Gastrocnemius medialis (tissue), 4 donors: ENCODE results near the gene MYOM3.

Source experiments
- POLR2A ChIP-seq, 2 donors: fragments of 450-650 bp; IDR thresholded peaks; one replicate each; pipeline ENCODE4 v1.6.1; 2017; ENCODE audit warnings: antibody characterized with exemption in 2 of 2, mild to moderate bottlenecking in 2 of 2, moderate library complexity in 2 of 2
- TF ChIP-seq, protein P1 (sequence below), 5 experiments: fragments of 450-650 bp in 3 of 5; fragments of 200-600 bp in 2 of 5; sonication (generic) in 2 of 5; IDR thresholded peaks in 4 of 5; conservative IDR thresholded peaks in 1 of 5; 1 replicate in 4 of 5; 2 replicates in 1 of 5; pipeline ENCODE4 v1.5.1; 2016 to 2019; ENCODE audit warnings: antibody characterized with exemption in 5 of 5, mild to moderate bottlenecking in 3 of 5, moderate library complexity in 3 of 5

DNA sequence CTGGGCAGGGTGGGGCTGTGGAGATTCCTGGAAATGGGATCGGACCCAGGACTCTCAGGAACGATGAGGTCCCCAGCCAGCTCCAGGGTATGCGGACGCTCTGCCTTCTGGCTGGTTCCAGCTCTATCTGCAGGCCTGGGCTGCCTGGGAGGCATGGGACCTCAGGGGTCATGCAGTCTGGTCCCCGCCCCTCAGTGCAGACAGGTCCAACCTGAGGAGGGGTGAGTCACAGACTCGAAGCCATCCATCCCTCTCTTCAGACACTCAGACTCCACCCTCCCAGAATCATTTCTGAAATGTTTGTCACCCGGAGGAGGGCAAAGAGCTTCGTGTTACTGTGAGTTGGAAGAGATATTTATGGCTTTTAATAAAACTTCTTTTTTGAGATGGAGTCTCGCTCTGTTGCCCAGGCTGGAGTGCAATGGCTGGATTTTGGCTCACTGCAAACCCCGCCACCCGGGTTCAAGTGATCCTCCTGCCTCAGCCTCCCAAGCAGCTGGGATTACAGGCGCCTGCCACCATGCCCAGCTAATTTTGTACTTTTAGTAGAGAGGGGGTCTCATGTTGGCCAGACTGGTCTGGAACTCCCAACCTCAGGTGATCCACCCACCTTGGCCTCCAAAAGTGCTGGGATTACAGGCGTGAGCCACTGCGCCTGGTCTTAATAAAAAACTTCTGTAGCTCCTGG, 5.9 kb upstream of the MYOM3 start:
- no peak for TF ChIP-seq POLR2A (IDR thresholded peaks at IDR 0.05)
- TF ChIP-seq, protein P1, sequence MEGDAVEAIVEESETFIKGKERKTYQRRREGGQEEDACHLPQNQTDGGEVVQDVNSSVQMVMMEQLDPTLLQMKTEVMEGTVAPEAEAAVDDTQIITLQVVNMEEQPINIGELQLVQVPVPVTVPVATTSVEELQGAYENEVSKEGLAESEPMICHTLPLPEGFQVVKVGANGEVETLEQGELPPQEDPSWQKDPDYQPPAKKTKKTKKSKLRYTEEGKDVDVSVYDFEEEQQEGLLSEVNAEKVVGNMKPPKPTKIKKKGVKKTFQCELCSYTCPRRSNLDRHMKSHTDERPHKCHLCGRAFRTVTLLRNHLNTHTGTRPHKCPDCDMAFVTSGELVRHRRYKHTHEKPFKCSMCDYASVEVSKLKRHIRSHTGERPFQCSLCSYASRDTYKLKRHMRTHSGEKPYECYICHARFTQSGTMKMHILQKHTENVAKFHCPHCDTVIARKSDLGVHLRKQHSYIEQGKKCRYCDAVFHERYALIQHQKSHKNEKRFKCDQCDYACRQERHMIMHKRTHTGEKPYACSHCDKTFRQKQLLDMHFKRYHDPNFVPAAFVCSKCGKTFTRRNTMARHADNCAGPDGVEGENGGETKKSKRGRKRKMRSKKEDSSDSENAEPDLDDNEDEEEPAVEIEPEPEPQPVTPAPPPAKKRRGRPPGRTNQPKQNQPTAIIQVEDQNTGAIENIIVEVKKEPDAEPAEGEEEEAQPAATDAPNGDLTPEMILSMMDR (IDR thresholded peaks at IDR 0.05 in 4 of 5, conservative IDR thresholded peaks at IDR 0.05 in 1 of 5), result no peak
